ENCODE data around the gene FUT8. TPM values are rescaled to one million over a fixed set of nuclear protein-coding genes. Genes with fewer than 3 reads are reported as not detected.

FUT8 gene
- total RNA-seq, 4 donors from 2014 or later = 6.5 to 11.3 (median 9.3) TPM

GRCh38 chr14:65788876-65789275 lies 376.3 kb downstream of the FUT8 start:
- DNase-seq (no peak), ATAC-seq (no peak)
- H3K36me3 ChIP-seq = no peaks in the 10 kb centered on the region
- intact Hi-C loops (cut with DNase I; ENCODE audit: low total_unique reads) = no loop called here
- no peaks in the 10 kb centered on the region for H3K27me3 ChIP-seq
- in situ Hi-C loops (cut with MboI; ENCODE audit: low sequenced_read_pairs in 4 of 4) = no loop called here
- no peak overlapping the region for H3K27ac ChIP-seq
- no peak for TF ChIP-seq POLR2A (IDR thresholded peaks at IDR 0.05)
- no peak for TF ChIP-seq CTCF (IDR thresholded peaks at IDR 0.05 in 4 of 5, conservative IDR thresholded peaks at IDR 0.05 in 1 of 5)
- H3K4me3 ChIP-seq = no peak overlapping the region
- no peaks in the 10 kb centered on the region for H3K9me3 ChIP-seq
- no peaks in the 10 kb centered on the region for H3K4me1 ChIP-seq

GRCh38 chr14:65789363-65789762 lies 376.8 kb downstream of the FUT8 start:
- Histone ChIP-seq H3K27ac (no peak overlapping the region), H3K4me3 (no peak overlapping the region), H3K9me3 (no peaks in the 10 kb centered on the region), H3K4me1 (no peaks in the 10 kb centered on the region), H3K27me3 (no peaks in the 10 kb centered on the region), H3K36me3 (no peaks in the 10 kb centered on the region)
- DNase-seq (no peak), ATAC-seq (no peak)
- TF ChIP-seq POLR2A (IDR thresholded peaks at IDR 0.05) (no peak), CTCF (IDR thresholded peaks at IDR 0.05 in 4 of 5, conservative IDR thresholded peaks at IDR 0.05 in 1 of 5) (no peak)
- in situ Hi-C loops (cut with MboI; ENCODE audit: low sequenced_read_pairs in 4 of 4) (no loop called here), intact Hi-C loops (cut with DNase I; ENCODE audit: low total_unique reads) (no loop called here)

- H3K4me1 ChIP-seq = no peaks in the 10 kb centered on the region
- H3K27me3 ChIP-seq = no peaks in the 10 kb centered on the region
- ATAC-seq = no peak
- intact Hi-C loops (cut with DNase I; ENCODE audit: low total_unique reads) = no loop called here
- H3K9me3 ChIP-seq = no peaks in the 10 kb centered on the region
- no peak overlapping the region for H3K27ac ChIP-seq
- H3K4me3 ChIP-seq = no peak overlapping the region
- TF ChIP-seq CTCF (IDR thresholded peaks at IDR 0.05 in 4 of 5, conservative IDR thresholded peaks at IDR 0.05 in 1 of 5) (no peak), POLR2A (IDR thresholded peaks at IDR 0.05) (no peak)
- in situ Hi-C loops (cut with MboI; ENCODE audit: low sequenced_read_pairs in 4 of 4) = no loop called here
- H3K36me3 ChIP-seq = no peaks in the 10 kb centered on the region
- no peak for DNase-seq
These were observed 377.8 kb downstream of the FUT8 start for GRCh38 chr14:65790172-65790815.

DNA sequence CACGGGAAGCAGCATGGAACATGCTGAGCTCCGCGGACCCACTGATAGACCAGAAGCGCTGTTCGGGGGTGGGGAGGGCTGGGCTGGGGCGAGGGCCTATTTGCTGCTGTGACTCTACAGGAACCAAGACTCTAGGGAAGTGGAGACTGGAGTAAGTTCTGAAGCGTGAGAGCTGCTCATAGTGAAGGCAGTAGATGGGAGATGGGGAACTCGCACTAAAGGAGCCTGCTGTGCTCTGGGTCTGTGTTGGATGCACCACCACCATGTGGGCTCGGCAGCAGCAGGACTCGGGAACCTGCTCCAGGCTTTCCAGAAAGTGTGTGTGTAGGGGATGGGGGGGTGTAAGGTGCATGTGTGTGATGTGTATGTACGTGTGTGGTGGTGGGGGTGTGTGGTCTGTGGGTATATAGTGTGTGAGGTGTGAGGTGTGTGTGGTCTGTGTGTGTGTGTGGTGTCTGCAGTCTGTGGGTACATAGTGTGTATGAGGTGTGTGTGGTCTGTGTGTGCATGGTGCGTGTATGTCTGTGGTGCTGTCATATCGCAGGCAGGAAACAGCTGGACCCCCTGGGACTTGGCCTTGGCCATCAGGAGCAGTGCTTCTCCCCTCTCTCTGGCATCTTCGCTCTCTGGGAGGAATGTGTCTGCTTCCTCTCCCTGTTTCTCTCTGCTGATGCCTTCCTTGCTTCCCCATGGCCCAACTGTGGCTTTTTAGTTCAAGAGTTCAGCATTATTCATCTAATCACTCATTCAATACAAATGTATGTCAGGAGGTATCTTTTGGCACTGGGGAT lies 378.9 kb downstream of the FUT8 start:
- no peak for ATAC-seq

More for the DNA sequence above, 378.9 kb downstream of the FUT8 start:
- H3K27ac ChIP-seq = no peak overlapping the region
- no peaks in the 10 kb centered on the region for H3K27me3 ChIP-seq
- no peaks in the 10 kb centered on the region for H3K9me3 ChIP-seq
- no peaks in the 10 kb centered on the region for H3K4me1 ChIP-seq
- no peak overlapping the region for H3K4me3 ChIP-seq
- DNase-seq = no peak
- TF ChIP-seq POLR2A (IDR thresholded peaks at IDR 0.05) = no peak
- TF ChIP-seq CTCF (IDR thresholded peaks at IDR 0.05 in 4 of 5, conservative IDR thresholded peaks at IDR 0.05 in 1 of 5) = no peak
- in situ Hi-C loops (cut with MboI; ENCODE audit: low sequenced_read_pairs in 4 of 4) (no loop called here), intact Hi-C loops (cut with DNase I; ENCODE audit: low total_unique reads) (no loop called here)
- no peaks in the 10 kb centered on the region for H3K36me3 ChIP-seq

All from gastrocnemius medialis (tissue), 4 donors.